Transverse colon (tissue), 4 donors: Measurements from ENCODE around the gene HDGF.

Experiments
- CTCF ChIP-seq, 5 experiments: fragments of 200-600 bp in 3 of 5; fragments of 450-650 bp in 2 of 5; sonication (generic) in 3 of 5; IDR thresholded peaks; 1 replicate in 2 of 5; 2 replicates in 3 of 5; pipeline ENCODE4 v1.5.1; 2016 to 2017; ENCODE audit warnings: antibody characterized with exemption in 5 of 5, inconsistent platforms in 3 of 5, mild to moderate bottlenecking in 2 of 5, moderate library complexity in 1 of 5
- POLR2A ChIP-seq: fragments of 450-650 bp; IDR thresholded peaks from one replicate; pipeline ENCODE4 v1.6.1; 2016; ENCODE audit warnings: antibody characterized with exemption, mild to moderate bottlenecking, moderate library complexity
- POLR2AphosphoS5 ChIP-seq, 3 donors: sonication (generic); formaldehyde crosslinking; IDR thresholded peaks; one replicate each; pipeline ENCODE4 v1.6.1; 2016; ENCODE audit warnings: antibody characterized with exemption in 3 of 3

- TF ChIP-seq CTCF (IDR thresholded peaks at IDR 0.05) (no peak), POLR2AphosphoS5 (IDR thresholded peaks at IDR 0.05) (no peak), POLR2A (no peak)
Measured at GRCh38 chr1:156760092-156760795, 8.8 kb upstream of the HDGF start.
